OCI-LY3 (cell line): Measurements from ENCODE around the gene HYAL4.

Experiments used
- H2AFZ ChIP-seq: fragments of 200-600, 300-600 bp; shearing (Covaris generic); 2 replicates; pipeline ENCODE4 v1.6.0; 2014; ENCODE audit warnings: antibody characterized with exemption, low read depth, low read length
- H3K27ac ChIP-seq: fragments of 200-600, 300-600 bp; sonication (generic); 2 replicates; pipeline ENCODE4 v1.5.1; 2014; ENCODE audit warnings: mild to moderate bottlenecking, low read length, moderate library complexity, mixed read lengths
- H3K27me3 ChIP-seq: fragments of 200-600, 300-600 bp; sonication (generic); 2 replicates; pipeline ENCODE4 v1.6.1; 2014; ENCODE audit warnings: low read depth, low read length, mixed read lengths
- H3K36me3 ChIP-seq: fragments of 200-600, 300-600 bp; sonication (generic); replicated peaks from 2 replicates; pipeline ENCODE3; 2014; ENCODE audit warnings: low read depth, low read length, mixed read lengths
- H3K4me1 ChIP-seq: fragments of 300-600, 200-600 bp; sonication (generic); 2 replicates; pipeline ENCODE4 v1.6.1; 2014; ENCODE audit warnings: low read length, mixed read lengths
- H3K4me2 ChIP-seq: fragments of 200-600, 300-600 bp; sonication (generic); 2 replicates; pipeline ENCODE4 v1.6.1; 2014; ENCODE audit warnings: low read length, mixed read lengths
- H3K4me3 ChIP-seq: fragments of 300-600, 200-600 bp; sonication (generic); 2 replicates; pipeline ENCODE4 v1.5.1; 2014; ENCODE audit warnings: antibody characterized with exemption, mild to moderate bottlenecking, low read length, moderate library complexity
- H3K79me2 ChIP-seq: fragments of 300-600, 200-600 bp; shearing (Covaris generic); 2 replicates; pipeline ENCODE4 v1.6.1; 2014; ENCODE audit warnings: mild to moderate bottlenecking, low read length, mixed read lengths
- H3K9ac ChIP-seq: fragments of 300-600, 200-600 bp; shearing (Covaris generic); 2 replicates; pipeline ENCODE4 v1.6.0; 2014; ENCODE audit warnings: mild to moderate bottlenecking, low read length, moderate library complexity
- H3K9me3 ChIP-seq: fragments of 200-600, 300-600 bp; shearing (Covaris generic); 2 replicates; pipeline ENCODE4 v1.6.1; 2014; ENCODE audit warnings: low read length, mixed read lengths; ENCODE audit not compliant: insufficient read depth
- H4K20me1 ChIP-seq: fragments of 200-600, 300-600 bp; sonication (generic); 2 replicates; pipeline ENCODE4 v1.6.1; 2016; ENCODE audit warnings: low read length, mixed read lengths; ENCODE audit not compliant: insufficient read depth
- CTCF ChIP-seq: fragments of 200-600, 300-600 bp; sonication (generic); IDR thresholded peaks from 2 replicates; pipeline ENCODE4 v1.5.1; 2014; ENCODE audit warnings: antibody characterized with exemption, low read length, low read depth
- EZH2phosphoT487 ChIP-seq: fragments of 200-600 bp; shearing (Covaris generic); IDR thresholded peaks from 2 replicates; pipeline ENCODE4 v1.6.1; 2018; ENCODE audit warnings: antibody characterized with exemption, mixed run types, low read depth

The HYAL4 gene

GRCh38 chr7:123871998-123872867, 27.3 kb downstream of the HYAL4 start:
- Histone ChIP-seq H2AFZ (peak overlapping the region; percentile 37), H3K79me2 (no peaks in the 10 kb centered on the region), H3K9ac (peak overlapping the region; percentile 18; the same call in 1 of the 2 replicates), H3K27me3 (no peaks in the 10 kb centered on the region), H3K9me3 (no peaks in the 10 kb centered on the region), H4K20me1 (no peaks in the 10 kb centered on the region), H3K4me1 (peaks cover 14% of the 10 kb centered on the region), H3K4me3 (peak overlapping the region; percentile 69), H3K36me3 (no peaks in the 10 kb centered on the region), H3K27ac (no peak overlapping the region), H3K4me2 (peak overlapping the region; percentile 67)
- TF ChIP-seq EZH2phosphoT487 (no peak), CTCF (peak; percentile 77)

GRCh38 chr7:123872908-123873307, 27.9 kb downstream of the HYAL4 start:
- TF ChIP-seq CTCF: no peak
- no peak for TF ChIP-seq EZH2phosphoT487
- Histone ChIP-seq H3K4me1 (peaks cover 10% of the 10 kb centered on the region), H3K36me3 (no peaks in the 10 kb centered on the region), H3K4me2 (0 out of 2 replicates have a peak overlapping the region, but pooled peaks have one; percentile 67), H3K9ac (no peak overlapping the region), H2AFZ (no peak overlapping the region), H3K4me3 (no peak overlapping the region), H3K27ac (no peak overlapping the region), H3K79me2 (no peaks in the 10 kb centered on the region), H3K27me3 (no peaks in the 10 kb centered on the region), H4K20me1 (no peaks in the 10 kb centered on the region), H3K9me3 (no peaks in the 10 kb centered on the region)

GRCh38 chr7:123876557-123877256, 31.7 kb downstream of the HYAL4 start:
- no peak for TF ChIP-seq CTCF
- no peak for TF ChIP-seq EZH2phosphoT487
- Histone ChIP-seq H2AFZ (no peak overlapping the region), H3K27me3 (no peaks in the 10 kb centered on the region), H3K27ac (no peak overlapping the region), H3K79me2 (no peaks in the 10 kb centered on the region), H3K4me3 (no peak overlapping the region), H3K4me2 (no peak overlapping the region), H3K9ac (no peak overlapping the region), H3K4me1 (peaks cover 10% of the 10 kb centered on the region), H3K36me3 (no peaks in the 10 kb centered on the region), H4K20me1 (no peaks in the 10 kb centered on the region), H3K9me3 (no peaks in the 10 kb centered on the region)

- no peak for TF ChIP-seq EZH2phosphoT487
- TF ChIP-seq CTCF: no peak
- H3K4me2 ChIP-seq: no peak overlapping the region
Measured at GRCh38 chr7:123879628-123880027, 34.7 kb downstream of the HYAL4 start.

More at GRCh38 chr7:123879628-123880027, 34.7 kb downstream of the HYAL4 start:
- Histone ChIP-seq H4K20me1 (no peaks in the 10 kb centered on the region), H3K36me3 (no peaks in the 10 kb centered on the region), H3K4me1 (peaks cover 6% of the 10 kb centered on the region; the same call in 1 of the 2 replicates), H2AFZ (no peak overlapping the region), H3K9ac (no peak overlapping the region), H3K4me3 (no peak overlapping the region), H3K9me3 (no peaks in the 10 kb centered on the region), H3K27me3 (no peaks in the 10 kb centered on the region), H3K79me2 (no peaks in the 10 kb centered on the region), H3K27ac (no peak overlapping the region)
